ENCODE results near the gene MAGIX.

The MAGIX gene

DNA sequence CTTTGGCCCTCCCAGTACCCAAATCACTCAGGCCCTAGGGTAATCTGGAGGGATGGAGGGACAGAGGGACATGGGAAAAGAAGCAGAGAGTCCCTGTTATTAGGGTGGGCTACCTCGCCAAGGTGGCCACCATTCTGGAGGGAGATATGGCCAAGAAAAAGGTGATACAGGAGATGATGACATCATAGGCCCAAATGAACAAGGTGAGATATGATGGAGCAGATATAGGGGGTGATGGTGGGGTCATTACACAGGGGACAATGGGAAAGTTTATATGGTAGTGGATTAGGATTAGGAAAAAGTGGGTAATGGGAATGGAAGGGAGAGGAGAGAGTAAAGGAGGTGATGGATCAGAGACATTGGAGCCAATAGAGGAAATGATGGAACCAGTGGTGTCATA is 50.3 kb downstream of the MAGIX start:
- DNase-seq (ENCODE audit: low read depth, low spot score), result no peak
- no peak for TF ChIP-seq CTCF (IDR thresholded peaks at IDR 0.05; ENCODE audit: insufficient read depth, low read length, missing control alignments)
- CTCF ChIA-PET, result no interaction called here
- no peak overlapping the region for H3K4me3 ChIP-seq (ENCODE audit: low read depth, low read length)
- POLR2A ChIA-PET, result no interaction called here

DNA sequence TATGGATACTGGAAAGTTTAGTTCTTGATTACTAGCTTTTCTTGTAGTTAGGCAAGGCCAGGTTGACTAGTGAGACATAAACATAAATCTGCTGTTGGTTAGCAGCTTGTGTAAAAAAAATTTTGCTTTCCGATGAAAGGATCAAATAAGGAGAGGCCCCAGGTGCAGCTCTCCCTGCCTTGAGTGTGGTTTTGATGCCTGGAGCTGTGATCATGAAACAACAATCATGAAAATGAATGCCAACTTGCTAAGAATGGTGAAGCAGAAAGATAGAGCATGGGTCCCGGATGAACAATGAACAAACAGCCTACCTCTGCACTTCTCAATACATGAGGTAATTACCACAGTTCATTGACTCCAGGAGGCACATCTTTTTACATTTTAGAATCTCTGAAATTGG is 51.9 kb downstream of the MAGIX start:
- no peak for TF ChIP-seq CTCF (IDR thresholded peaks at IDR 0.05; ENCODE audit: insufficient read depth, low read length, missing control alignments)
- POLR2A ChIA-PET, result no interaction called here
- CTCF ChIA-PET, result interaction anchor here (1.2 kb wide), 1 partner anchor 21 kb away, joined by 3 read pairs; no protein-coding TSS in a partner anchor
- DNase-seq (ENCODE audit: low read depth, low spot score), result no peak
- H3K4me3 ChIP-seq (ENCODE audit: low read depth, low read length), result no peak overlapping the region

- no peak overlapping the region for H3K4me3 ChIP-seq (ENCODE audit: low read depth, low read length)
- ChIA-PET CTCF (interaction anchor here (1.2 kb wide), 1 partner anchor 22 kb away, joined by 3 read pairs; no protein-coding TSS in a partner anchor), POLR2A (no interaction called here)
- no peak for TF ChIP-seq CTCF (IDR thresholded peaks at IDR 0.05; ENCODE audit: insufficient read depth, low read length, missing control alignments)
- no peak for DNase-seq (ENCODE audit: low read depth, low spot score)
Observed at GRCh38 chrX:49214996-49215526, 52.5 kb downstream of the MAGIX start.

Data from AG04449 (cell line).